Peyer's patch (tissue), 4 donors: ENCODE results near the gene UNC5CL.

Source experiments
- CTCF ChIP-seq, 6 experiments: fragments of 450-650 bp in 4 of 6; fragments of 200-600 bp in 2 of 6; sonication (generic) in 1 of 6; IDR thresholded peaks; one replicate each; pipeline ENCODE4 v1.5.1; 2017 to 2019; ENCODE audit warnings: antibody characterized with exemption in 6 of 6, mild to moderate bottlenecking in 3 of 6, moderate library complexity in 1 of 6
- POLR2A ChIP-seq, 2 donors: fragments of 450-650 bp; IDR thresholded peaks; one replicate each; pipeline ENCODE4 v1.5.1; 2017; ENCODE audit warnings: antibody characterized with exemption in 2 of 2, mild to moderate bottlenecking in 2 of 2, moderate library complexity in 2 of 2

DNA sequence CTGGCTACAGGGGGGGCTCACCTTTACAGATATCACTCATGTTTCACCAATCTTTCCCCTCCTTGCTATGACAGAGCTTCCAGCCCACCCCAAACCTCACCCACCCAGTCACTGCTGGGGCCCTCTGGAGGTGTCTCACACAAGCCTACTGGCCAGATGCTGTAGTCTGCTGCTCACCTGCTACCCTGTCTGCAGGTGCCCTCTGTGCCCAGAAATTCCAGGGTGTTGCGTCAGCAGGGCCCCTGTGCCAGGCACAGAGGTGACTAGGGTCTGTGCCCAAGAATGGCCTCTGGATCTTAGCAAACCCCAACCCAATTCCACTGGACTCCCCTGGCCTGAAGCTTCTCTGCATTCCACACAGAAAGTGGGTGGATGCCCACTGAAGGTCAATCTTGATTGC is 21.4 kb downstream of the UNC5CL start:
- TF ChIP-seq CTCF (IDR thresholded peaks at IDR 0.05), result no peak
- no peak for TF ChIP-seq POLR2A (IDR thresholded peaks at IDR 0.05)
